ENCODE results near the gene SLC8A1. TPM values are rescaled to one million over a fixed set of nuclear protein-coding genes. Genes with fewer than 3 reads are reported as not detected.

SLC8A1 gene
- total and polyA plus RNA-seq, 9 donors: 1.3 to 19.7 (median 7.7) TPM

DNA sequence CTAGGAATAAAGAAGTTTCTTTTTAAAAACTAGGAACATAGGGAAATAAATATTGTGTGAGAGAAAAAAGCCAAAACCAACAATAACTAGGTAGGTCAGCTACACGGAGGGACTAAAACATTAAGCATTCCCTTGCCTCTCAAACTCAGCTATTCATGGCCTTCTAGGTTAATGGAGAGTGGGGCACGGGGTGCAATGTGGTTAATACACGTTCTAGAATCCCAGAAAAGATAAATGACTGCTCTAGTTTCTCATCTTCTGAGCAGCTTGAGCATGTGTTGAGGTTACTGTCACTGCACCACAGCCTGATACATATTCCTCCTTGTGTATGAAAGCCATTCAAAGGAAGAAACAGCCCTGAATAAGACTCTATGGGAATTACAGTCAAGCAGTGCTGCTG lies 31.4 kb downstream of the SLC8A1 start:
- no peaks in the 10 kb centered on the region for H3K36me3 ChIP-seq
- intact Hi-C loops (cut with DNase I): no loop called here
- H3K27ac ChIP-seq: no peak overlapping the region
- H3K4me1 ChIP-seq (ENCODE audit: insufficient read depth): peaks cover 2% of the 10 kb centered on the region
- TF ChIP-seq EP300 (IDR thresholded peaks at IDR 0.05) (no peak), POLR2A (IDR thresholded peaks at IDR 0.05) (no peak)
- TF ChIP-seq, protein P1, sequence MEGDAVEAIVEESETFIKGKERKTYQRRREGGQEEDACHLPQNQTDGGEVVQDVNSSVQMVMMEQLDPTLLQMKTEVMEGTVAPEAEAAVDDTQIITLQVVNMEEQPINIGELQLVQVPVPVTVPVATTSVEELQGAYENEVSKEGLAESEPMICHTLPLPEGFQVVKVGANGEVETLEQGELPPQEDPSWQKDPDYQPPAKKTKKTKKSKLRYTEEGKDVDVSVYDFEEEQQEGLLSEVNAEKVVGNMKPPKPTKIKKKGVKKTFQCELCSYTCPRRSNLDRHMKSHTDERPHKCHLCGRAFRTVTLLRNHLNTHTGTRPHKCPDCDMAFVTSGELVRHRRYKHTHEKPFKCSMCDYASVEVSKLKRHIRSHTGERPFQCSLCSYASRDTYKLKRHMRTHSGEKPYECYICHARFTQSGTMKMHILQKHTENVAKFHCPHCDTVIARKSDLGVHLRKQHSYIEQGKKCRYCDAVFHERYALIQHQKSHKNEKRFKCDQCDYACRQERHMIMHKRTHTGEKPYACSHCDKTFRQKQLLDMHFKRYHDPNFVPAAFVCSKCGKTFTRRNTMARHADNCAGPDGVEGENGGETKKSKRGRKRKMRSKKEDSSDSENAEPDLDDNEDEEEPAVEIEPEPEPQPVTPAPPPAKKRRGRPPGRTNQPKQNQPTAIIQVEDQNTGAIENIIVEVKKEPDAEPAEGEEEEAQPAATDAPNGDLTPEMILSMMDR (IDR thresholded peaks at IDR 0.05): no peak
- no peaks in the 10 kb centered on the region for H3K27me3 ChIP-seq
- no peak overlapping the region for H3K4me3 ChIP-seq
- no peak for DNase-seq
- WGBS, 3 donors: 47 to 66% (median 66%) methylated on average over 3 of the region's 3 CpGs
- no peaks in the 10 kb centered on the region for H3K9me3 ChIP-seq

GRCh38 chr2:40419364-40419762 lies 32.5 kb downstream of the SLC8A1 start:
- TF ChIP-seq, protein P1 (IDR thresholded peaks at IDR 0.05): no peak
- TF ChIP-seq POLR2A (IDR thresholded peaks at IDR 0.05): no peak
- TF ChIP-seq EP300 (IDR thresholded peaks at IDR 0.05): no peak
- 51 to 63% (median 57%) methylated on average over 2 of the region's 2 CpGs for WGBS, 3 donors
- Histone ChIP-seq H3K27ac (no peak overlapping the region), H3K36me3 (no peaks in the 10 kb centered on the region), H3K27me3 (no peaks in the 10 kb centered on the region), H3K4me3 (no peak overlapping the region), H3K4me1 (ENCODE audit: insufficient read depth) (peaks cover 2% of the 10 kb centered on the region), H3K9me3 (no peaks in the 10 kb centered on the region)
- no peak for DNase-seq
- intact Hi-C loops (cut with DNase I): no loop called here

DNA sequence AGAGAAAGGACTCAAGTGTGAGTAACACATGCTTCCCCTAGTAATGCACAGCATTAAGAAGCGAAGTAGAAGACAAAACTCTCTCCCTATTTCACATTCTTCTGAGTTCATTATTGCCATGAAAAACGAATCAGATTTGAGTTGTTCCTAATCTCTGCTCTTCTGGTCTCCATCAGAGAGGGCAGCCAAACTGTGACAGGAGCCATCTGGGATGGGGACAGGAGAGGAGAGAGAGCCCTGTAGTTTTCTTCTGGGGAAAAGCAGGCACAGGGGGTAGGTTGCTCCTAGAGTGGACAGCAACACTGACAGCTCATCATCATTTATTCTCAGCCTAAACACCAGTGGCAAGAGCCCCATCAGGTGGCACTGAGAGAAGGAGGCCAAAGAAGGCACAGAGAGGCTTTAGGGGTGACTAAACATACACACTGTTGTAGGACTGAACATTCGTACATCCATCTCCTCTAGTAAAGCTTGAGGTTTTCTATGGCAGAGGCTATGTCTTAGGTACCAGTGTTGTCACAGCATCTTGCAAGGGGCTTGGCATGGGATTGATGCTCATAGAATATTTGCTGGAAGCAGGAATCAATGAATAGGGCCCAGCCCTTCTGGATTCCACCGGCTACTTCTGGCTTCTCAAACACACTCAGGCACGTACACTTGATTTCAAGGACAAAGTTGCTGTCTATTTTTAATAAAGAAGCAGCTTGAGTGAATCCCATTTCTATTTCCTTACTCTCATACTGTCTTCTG lies 33.1 kb downstream of the SLC8A1 start:
- WGBS, 3 donors: 41 to 43% (median 42%) methylated on average over 5 of the region's 5 CpGs
- DNase-seq: no peak
- H3K36me3 ChIP-seq: no peaks in the 10 kb centered on the region
- intact Hi-C loops (cut with DNase I): no loop called here
- H3K27ac ChIP-seq: no peak overlapping the region
- H3K9me3 ChIP-seq: no peaks in the 10 kb centered on the region
- TF ChIP-seq POLR2A (IDR thresholded peaks at IDR 0.05): no peak
- TF ChIP-seq, protein P1 (IDR thresholded peaks at IDR 0.05): no peak
- TF ChIP-seq EP300 (IDR thresholded peaks at IDR 0.05): no peak
- no peaks in the 10 kb centered on the region for H3K27me3 ChIP-seq
- no peak overlapping the region for H3K4me3 ChIP-seq
- peaks cover 2% of the 10 kb centered on the region for H3K4me1 ChIP-seq (ENCODE audit: insufficient read depth)

DNA sequence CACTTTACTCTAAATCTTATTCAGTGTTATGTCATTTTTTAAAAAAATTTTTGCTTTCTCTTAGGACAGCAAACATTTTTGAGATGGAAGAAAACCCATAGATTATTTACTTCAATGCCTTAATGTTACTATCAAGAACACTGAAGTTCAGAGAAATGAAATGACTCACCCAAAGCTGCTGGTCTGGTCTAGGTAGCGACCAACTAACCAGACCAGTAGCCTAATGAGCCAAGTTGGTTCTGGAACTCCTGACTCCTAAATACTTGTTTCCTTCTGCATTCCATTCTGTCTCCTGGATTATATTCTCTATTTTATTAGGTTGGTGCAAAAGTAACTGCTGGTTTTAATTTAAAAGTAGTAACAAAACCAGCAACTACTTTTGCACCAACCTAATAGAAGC lies 35.4 kb downstream of the SLC8A1 start:
- TF ChIP-seq, protein P1 (IDR thresholded peaks at IDR 0.05): no peak
- TF ChIP-seq POLR2A (IDR thresholded peaks at IDR 0.05): no peak
- TF ChIP-seq EP300 (IDR thresholded peaks at IDR 0.05): no peak
- Histone ChIP-seq H3K4me1 (ENCODE audit: insufficient read depth) (peaks cover 2% of the 10 kb centered on the region), H3K9me3 (no peaks in the 10 kb centered on the region), H3K27me3 (no peaks in the 10 kb centered on the region), H3K36me3 (no peaks in the 10 kb centered on the region), H3K4me3 (no peak overlapping the region), H3K27ac (no peak overlapping the region)
- intact Hi-C loops (cut with DNase I): no loop called here
- DNase-seq: no peak
- WGBS, 3 donors: 89 to 95% (median 91%) methylated on average over 1 of the region's 1 CpG
